Liver (tissue), 9 donors: Measurements from ENCODE around the gene ALX3. TPM values are rescaled to one million over a fixed set of nuclear protein-coding genes. Genes with fewer than 3 reads are reported as not detected.

ENCODE experiments used
- DNase-seq: peaks from one replicate; pipeline ENCODE4 v3.0.0-alpha.2; 2017; ENCODE audit warnings: low spot score
- H3K27ac ChIP-seq, 2 donors: one replicate each; pipeline ENCODE4 v1.7.0; 2013; ENCODE audit warnings: inconsistent platforms in 2 of 2, low read length in 2 of 2, control low read depth in 1 of 2, low read depth in 1 of 2, mild to moderate bottlenecking in 1 of 2
- H3K27me3 ChIP-seq, 4 donors: one replicate each; pipeline versions ENCODE4 v1.6.1 to v1.7.0; 2013; ENCODE audit warnings: low read length in 3 of 4, inconsistent platforms in 1 of 4, mild to moderate bottlenecking in 1 of 4, moderate library complexity in 1 of 4; ENCODE audit not compliant: control insufficient read depth in 4 of 4, insufficient read depth in 4 of 4
- H3K36me3 ChIP-seq, 4 donors: one replicate each; pipeline versions ENCODE4 v1.6.1 to v1.7.0; 2013; ENCODE audit warnings: low read length in 3 of 4, mild to moderate bottlenecking in 3 of 4, low read depth in 1 of 4, moderate library complexity in 1 of 4; ENCODE audit not compliant: control insufficient read depth in 4 of 4, insufficient read depth in 3 of 4
- H3K4me1 ChIP-seq, 4 donors: one replicate each; pipeline versions ENCODE4 v1.6.1 to v1.7.0; 2013; ENCODE audit warnings: low read length in 3 of 4, mild to moderate bottlenecking in 3 of 4, moderate library complexity in 1 of 4; ENCODE audit not compliant: control insufficient read depth in 4 of 4, insufficient read depth in 4 of 4
- H3K4me3 ChIP-seq, 3 donors: one replicate each; pipeline versions ENCODE4 v1.6.1 to v1.7.0; 2013; ENCODE audit warnings: low read length in 3 of 3, control low read depth in 1 of 3, low read depth in 1 of 3, mild to moderate bottlenecking in 1 of 3
- H3K9ac ChIP-seq, 2 donors: one replicate each; pipeline ENCODE4 v1.7.0; 2013; ENCODE audit warnings: low read length in 2 of 2, mild to moderate bottlenecking in 2 of 2, moderate library complexity in 2 of 2, control low read depth in 1 of 2, low read depth in 1 of 2
- H3K9me3 ChIP-seq, 4 donors: one replicate each; pipeline versions ENCODE4 v1.6.1 to v1.7.0; 2013; ENCODE audit warnings: low read length in 3 of 4; ENCODE audit not compliant: control insufficient read depth in 4 of 4
- ATF3 ChIP-seq: IDR thresholded peaks from 2 replicates; pipeline ENCODE4 v1.6.1; 2016; ENCODE audit warnings: antibody characterized with exemption
- CTCF ChIP-seq: fragments of 150-350 bp; IDR thresholded peaks from 2 replicates; pipeline ENCODE4 v1.5.1; 2017; ENCODE audit warnings: improper control_type of control experiment, low read depth, low read length; ENCODE audit not compliant: missing input control
- EGR1 ChIP-seq, 2 donors: IDR thresholded peaks; 2 replicates each; pipeline ENCODE4 v1.6.1; 2016 to 2018; ENCODE audit warnings: antibody characterized with exemption in 2 of 2, low read depth in 2 of 2
- FOXA1 ChIP-seq: IDR thresholded peaks from 2 replicates; pipeline ENCODE4 v1.6.1; 2016; ENCODE audit warnings: antibody characterized with exemption
- FOXA2 ChIP-seq: IDR thresholded peaks from 2 replicates; pipeline ENCODE4 v1.6.1; 2016; ENCODE audit warnings: antibody characterized with exemption
- GABPA ChIP-seq, 2 donors: IDR thresholded peaks in 1 of 2; conservative IDR thresholded peaks in 1 of 2; 2 replicates each; pipeline ENCODE4 v1.6.1; 2016; ENCODE audit warnings: antibody characterized with exemption in 2 of 2, mild to moderate bottlenecking in 1 of 2, moderate library complexity in 1 of 2
- HNF4A ChIP-seq, 2 donors: conservative IDR thresholded peaks; 2 replicates each; pipeline ENCODE4 v1.6.1; 2016; ENCODE audit warnings: antibody characterized with exemption in 2 of 2, mild to moderate bottlenecking in 2 of 2
- HNF4G ChIP-seq: IDR thresholded peaks from 2 replicates; pipeline ENCODE4 v1.6.1; 2016; ENCODE audit warnings: antibody characterized with exemption
- JUND ChIP-seq, 2 donors: IDR thresholded peaks; 2 replicates each; pipeline ENCODE4 v1.6.1; 2016; ENCODE audit warnings: antibody characterized with exemption in 2 of 2
- MAX ChIP-seq: IDR thresholded peaks from 2 replicates; pipeline ENCODE4 v1.6.1; 2016; ENCODE audit warnings: antibody characterized with exemption
- NR2F2 ChIP-seq: IDR thresholded peaks from 2 replicates; pipeline ENCODE4 v1.6.1; 2016; ENCODE audit warnings: antibody characterized with exemption
- RAD21 ChIP-seq, 2 donors: IDR thresholded peaks; 2 replicates each; pipeline ENCODE4 v1.6.1; 2016; ENCODE audit warnings: antibody characterized with exemption in 2 of 2, mild to moderate bottlenecking in 2 of 2
- REST ChIP-seq: IDR thresholded peaks from 2 replicates; pipeline ENCODE4 v1.6.1; 2016; ENCODE audit warnings: antibody characterized with exemption, mild to moderate bottlenecking
- RXRA ChIP-seq, 2 donors: IDR thresholded peaks; 2 replicates each; pipeline ENCODE4 v1.6.1; 2017 to 2018; ENCODE audit warnings: antibody characterized with exemption in 2 of 2, mild to moderate bottlenecking in 1 of 2
- SP1 ChIP-seq: IDR thresholded peaks from 2 replicates; pipeline ENCODE4 v1.6.1; 2018; ENCODE audit warnings: antibody characterized with exemption, mild to moderate bottlenecking
- TAF1 ChIP-seq: conservative IDR thresholded peaks from 2 replicates; pipeline ENCODE4 v1.6.1; 2016; ENCODE audit warnings: antibody characterized with exemption, mild to moderate bottlenecking
- YY1 ChIP-seq: IDR thresholded peaks from 2 replicates; pipeline ENCODE4 v1.6.1; 2016; ENCODE audit warnings: antibody characterized with exemption, mild to moderate bottlenecking
- ZBTB33 ChIP-seq: IDR thresholded peaks from 2 replicates; pipeline ENCODE4 v1.6.1; 2016; ENCODE audit warnings: antibody characterized with exemption
- WGBS: extraction: QIAGEN DNeasy Blood & Tissue Kit; methylation state at CpG from one replicate; pipeline ENCODE4 v1.1.7; 2013; 5-methylcytosine and 5-hydroxymethylcytosine counted together
- polyA plus RNA-seq, 2 donors: library from polyadenylated mRNA; stranded (reverse) in 1 of 2; unstranded in 1 of 2; fragments of 200-250 nt in 1 of 2; fragments of >200 nt in 1 of 2; fragmentation: Nextera tagmentation in 1 of 2; extraction: Ambion mirVana in 1 of 2; gene quantifications; one replicate each; pipeline versions ENCODE4 v1.2.1 to v1.2.3, GENCODE V29; 2013 to 2015
- total RNA-seq, 2 donors: library from RNA; depleted of rRNA; stranded (reverse); fragments of >200 nt; gene quantifications; one replicate each; pipeline ENCODE4 v1.2.3, GENCODE V29; 2014
- donor health status: healthy.
- donor health status: healthy.
- donor health status: healthy.
- donor health status: healthy.
- donor health status: healthy.

ALX3 gene
- total and polyA plus RNA-seq, 4 donors = not detected

GRCh38 chr1:110076789-110077500 is 6.5 kb upstream of the ALX3 start:
- no peaks in the 10 kb centered on the region for H3K36me3 ChIP-seq
- no peak for TF ChIP-seq SP1
- TF ChIP-seq RXRA (IDR thresholded peaks at IDR 0.05) = no peak
- no peak for TF ChIP-seq HNF4G
- TF ChIP-seq FOXA1 = no peak
- no peak for TF ChIP-seq ATF3
- no peak for TF ChIP-seq YY1
- no peak for TF ChIP-seq TAF1
- TF ChIP-seq NR2F2 = no peak
- no peak for TF ChIP-seq FOXA2
- TF ChIP-seq MAX = no peak
- TF ChIP-seq REST = no peak
- TF ChIP-seq GABPA (IDR thresholded peaks at IDR 0.05 in 1 of 2, conservative IDR thresholded peaks at IDR 0.05 in 1 of 2) = no peak
- no peak for TF ChIP-seq RAD21 (IDR thresholded peaks at IDR 0.05)
- no peak for TF ChIP-seq CTCF
- no peak for TF ChIP-seq JUND (IDR thresholded peaks at IDR 0.05)
- no peak for TF ChIP-seq HNF4A (conservative IDR thresholded peaks at IDR 0.05)
- no peak for DNase-seq
- H3K27ac ChIP-seq = no peak overlapping the region
- no peaks in the 10 kb centered on the region for H3K9me3 ChIP-seq
- peaks cover 0 to 6% (median 1%) of the 10 kb centered on the region in 4 donors for H3K27me3 ChIP-seq
- H3K9ac ChIP-seq = no peak overlapping the region
- H3K4me3 ChIP-seq = no peak overlapping the region
- 82% methylated on average over 3 of the region's 3 CpGs for WGBS
- no peaks in the 10 kb centered on the region for H3K4me1 ChIP-seq

GRCh38 chr1:110074166-110074565 is 3.7 kb upstream of the ALX3 start:
- Histone ChIP-seq H3K4me1 (peaks cover 5 to 13% (median 10%) of the 10 kb centered on the region in 4 donors), H3K27me3 (peaks cover 0 to 21% (median 10%) of the 10 kb centered on the region in 4 donors), H3K9ac (no peak overlapping the region), H3K36me3 (no peaks in the 10 kb centered on the region), H3K27ac (no peak overlapping the region), H3K9me3 (peaks cover 0 to 3% (median 0%) of the 10 kb centered on the region in 4 donors), H3K4me3 (no peak overlapping the region)
- no peak for DNase-seq
- WGBS = 77% methylated on average over 4 of the region's 4 CpGs
- TF ChIP-seq FOXA2 (no peak), NR2F2 (no peak), RXRA (IDR thresholded peaks at IDR 0.05) (no peak), FOXA1 (no peak), YY1 (no peak), CTCF (no peak), JUND (IDR thresholded peaks at IDR 0.05) (no peak), TAF1 (no peak), ZBTB33 (no peak), HNF4A (conservative IDR thresholded peaks at IDR 0.05) (no peak), RAD21 (IDR thresholded peaks at IDR 0.05) (no peak), ATF3 (no peak), HNF4G (no peak), MAX (no peak), EGR1 (IDR thresholded peaks at IDR 0.05; ENCODE audit: low read depth in 2 of 2) (no peak)
